ENCODE data around the gene RAB28. TPM values are rescaled to one million over a fixed set of nuclear protein-coding genes. Genes with fewer than 3 reads are reported as not detected.

Gene RAB28
- total and polyA plus RNA-seq, 9 of the 15 experiments (the other 6 are each of a cell fraction or from before 2014, with no cell fraction given): 6.7 to 40.4 (median 23.0) TPM

DNA sequence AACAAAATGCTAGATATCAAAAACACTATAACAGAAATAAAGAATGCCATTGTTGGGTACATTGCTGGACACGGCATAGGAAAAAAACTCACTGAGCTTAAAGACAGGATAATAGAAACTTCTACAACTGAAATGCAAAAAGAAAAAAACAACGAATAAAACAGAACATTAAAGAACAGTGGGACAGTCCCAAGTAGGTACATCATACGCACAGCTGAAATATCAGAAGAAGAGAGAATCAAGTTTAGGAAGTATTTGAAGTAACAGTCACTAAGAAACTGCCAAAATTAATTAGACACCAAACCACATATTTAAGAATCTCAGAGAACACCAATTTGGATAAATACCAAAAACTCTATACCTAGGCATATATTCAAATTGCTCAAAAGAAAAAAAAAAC, 19.2 kb downstream of the RAB28 start:
- WGBS (ENCODE audit: insufficient coverage, low coverage, missing lambda C conversion rate): 91% methylated on average over 3 of the region's 3 CpGs
- POLR2A ChIA-PET: no interaction called here
- in situ Hi-C loops (cut with MboI): no loop called here

DNA sequence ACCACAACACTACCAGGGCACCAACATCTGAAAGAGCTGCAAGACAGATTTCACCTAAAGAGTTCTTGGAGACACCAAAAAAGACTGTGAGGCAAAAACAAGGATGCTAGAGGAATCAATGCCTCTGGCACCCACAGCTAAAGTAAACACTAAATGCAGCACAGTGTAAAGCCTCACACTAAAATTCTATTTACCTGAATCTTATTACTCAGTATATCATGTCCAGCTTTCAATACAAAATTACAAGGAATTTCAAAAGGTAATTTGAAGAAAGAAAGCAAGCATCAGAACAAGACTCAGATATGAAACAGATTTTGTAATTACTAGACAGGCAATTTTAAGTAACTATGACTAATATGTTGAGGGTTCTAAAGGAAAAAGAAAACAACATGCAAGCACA, 19.6 kb downstream of the RAB28 start:
- peaks cover 50% of the 10 kb centered on the region for H3K79me2 ChIP-seq (ENCODE audit: control insufficient read depth, insufficient read depth, low read length)
- in situ Hi-C loops (cut with MboI) (no loop called here), intact Hi-C loops (cut with micrococcal nuclease) (no loop called here)
- BruUV-seq (replicated peaks): no TSS peak
- H3K9me1 ChIP-seq (ENCODE audit: control insufficient read depth, insufficient read depth, low read length): no peaks in the 10 kb centered on the region
- no peaks in the 10 kb centered on the region for H3K4me1 ChIP-seq (replicated peaks in 1 of 2; ENCODE audit: control insufficient read depth in 2 of 2, insufficient read depth in 2 of 2, low read length in 2 of 2)
- H4K20me1 ChIP-seq (replicated peaks; ENCODE audit: control insufficient read depth, insufficient read depth, low read length): no peaks in the 10 kb centered on the region
- peaks cover 9% of the 10 kb centered on the region; the same call in 2 of the 3 replicates for H3K36me3 ChIP-seq (ENCODE audit: control insufficient read depth, insufficient read depth, low read length)
- H3K9ac ChIP-seq (ENCODE audit: insufficient read depth in 1 of 2, low read depth in 2 of 2, low read length in 2 of 2): no peak overlapping the region
- FAIRE-seq (peak; percentile 29), DNase-seq (ENCODE audit: extremely low read depth in 1 of 4, low spot score in 3 of 4) (no peak), ATAC-seq (no peak)
- no peaks in the 10 kb centered on the region for H3K27me3 ChIP-seq (ENCODE audit: control insufficient read depth in 2 of 2, insufficient read depth in 2 of 2, low read length in 2 of 2)
- no peak overlapping the region for H3K4me3 ChIP-seq
- H3K4me2 ChIP-seq (ENCODE audit: insufficient read depth, low read length): no peak overlapping the region
- H3K9me3 ChIP-seq (replicated peaks; ENCODE audit: control insufficient read depth, insufficient read depth, low read depth, low read length): no peaks in the 10 kb centered on the region
- no peak overlapping the region for H3K27ac ChIP-seq (ENCODE audit: extremely low read depth, low read depth, low read length)
- no peak overlapping the region for H2AFZ ChIP-seq (ENCODE audit: low read depth, low read length)
- CTCF ChIA-PET (ENCODE audit: low intra/inter-chr PET ratio): no interaction called here
- POLR2A ChIA-PET: no interaction called here
- TF ChIP-seq, protein P1, sequence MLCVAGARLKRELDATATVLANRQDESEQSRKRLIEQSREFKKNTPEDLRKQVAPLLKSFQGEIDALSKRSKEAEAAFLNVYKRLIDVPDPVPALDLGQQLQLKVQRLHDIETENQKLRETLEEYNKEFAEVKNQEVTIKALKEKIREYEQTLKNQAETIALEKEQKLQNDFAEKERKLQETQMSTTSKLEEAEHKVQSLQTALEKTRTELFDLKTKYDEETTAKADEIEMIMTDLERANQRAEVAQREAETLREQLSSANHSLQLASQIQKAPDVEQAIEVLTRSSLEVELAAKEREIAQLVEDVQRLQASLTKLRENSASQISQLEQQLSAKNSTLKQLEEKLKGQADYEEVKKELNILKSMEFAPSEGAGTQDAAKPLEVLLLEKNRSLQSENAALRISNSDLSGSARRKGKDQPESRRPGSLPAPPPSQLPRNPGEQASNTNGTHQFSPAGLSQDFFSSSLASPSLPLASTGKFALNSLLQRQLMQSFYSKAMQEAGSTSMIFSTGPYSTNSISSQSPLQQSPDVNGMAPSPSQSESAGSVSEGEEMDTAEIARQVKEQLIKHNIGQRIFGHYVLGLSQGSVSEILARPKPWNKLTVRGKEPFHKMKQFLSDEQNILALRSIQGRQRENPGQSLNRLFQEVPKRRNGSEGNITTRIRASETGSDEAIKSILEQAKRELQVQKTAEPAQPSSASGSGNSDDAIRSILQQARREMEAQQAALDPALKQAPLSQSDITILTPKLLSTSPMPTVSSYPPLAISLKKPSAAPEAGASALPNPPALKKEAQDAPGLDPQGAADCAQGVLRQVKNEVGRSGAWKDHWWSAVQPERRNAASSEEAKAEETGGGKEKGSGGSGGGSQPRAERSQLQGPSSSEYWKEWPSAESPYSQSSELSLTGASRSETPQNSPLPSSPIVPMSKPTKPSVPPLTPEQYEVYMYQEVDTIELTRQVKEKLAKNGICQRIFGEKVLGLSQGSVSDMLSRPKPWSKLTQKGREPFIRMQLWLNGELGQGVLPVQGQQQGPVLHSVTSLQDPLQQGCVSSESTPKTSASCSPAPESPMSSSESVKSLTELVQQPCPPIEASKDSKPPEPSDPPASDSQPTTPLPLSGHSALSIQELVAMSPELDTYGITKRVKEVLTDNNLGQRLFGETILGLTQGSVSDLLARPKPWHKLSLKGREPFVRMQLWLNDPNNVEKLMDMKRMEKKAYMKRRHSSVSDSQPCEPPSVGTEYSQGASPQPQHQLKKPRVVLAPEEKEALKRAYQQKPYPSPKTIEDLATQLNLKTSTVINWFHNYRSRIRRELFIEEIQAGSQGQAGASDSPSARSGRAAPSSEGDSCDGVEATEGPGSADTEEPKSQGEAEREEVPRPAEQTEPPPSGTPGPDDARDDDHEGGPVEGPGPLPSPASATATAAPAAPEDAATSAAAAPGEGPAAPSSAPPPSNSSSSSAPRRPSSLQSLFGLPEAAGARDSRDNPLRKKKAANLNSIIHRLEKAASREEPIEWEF (CRISPR knock-in tag; IDR thresholded peaks at IDR 0.05): no peak
- TF ChIP-seq RBFOX2 (IDR thresholded peaks at IDR 0.05; ENCODE audit: low read depth, low read length): no peak
- no peak for TF ChIP-seq RBM14 (IDR thresholded peaks at IDR 0.05; ENCODE audit: borderline replicate concordance, insufficient read depth, low read depth, low read length)
- TF ChIP-seq BACH1 (tag; IDR thresholded peaks at IDR 0.05): no peak
- no peak for TF ChIP-seq POLR2H (tag; IDR thresholded peaks at IDR 0.05; ENCODE audit: low read depth)
- no peak for TF ChIP-seq ZNF79 (CRISPR knock-in tag; IDR thresholded peaks at IDR 0.05; ENCODE audit: low read depth)

More for the DNA sequence above, 19.2 kb downstream of the RAB28 start:
- Histone ChIP-seq H3K36me3 (ENCODE audit: control insufficient read depth, insufficient read depth, low read length) (peaks cover 5% of the 10 kb centered on the region; the same call in 2 of the 3 replicates), H2AFZ (ENCODE audit: low read depth, low read length) (no peak overlapping the region), H4K20me1 (replicated peaks; ENCODE audit: control insufficient read depth, insufficient read depth, low read length) (no peaks in the 10 kb centered on the region), H3K27me3 (ENCODE audit: control insufficient read depth in 2 of 2, insufficient read depth in 2 of 2, low read length in 2 of 2) (no peaks in the 10 kb centered on the region), H3K4me3 (no peak overlapping the region), H3K9ac (ENCODE audit: insufficient read depth in 1 of 2, low read depth in 2 of 2, low read length in 2 of 2) (no peak overlapping the region), H3K4me2 (ENCODE audit: insufficient read depth, low read length) (no peak overlapping the region), H3K27ac (ENCODE audit: extremely low read depth, low read depth, low read length) (no peak overlapping the region), H3K79me2 (ENCODE audit: control insufficient read depth, insufficient read depth, low read length) (peaks cover 50% of the 10 kb centered on the region), H3K9me1 (ENCODE audit: control insufficient read depth, insufficient read depth, low read length) (no peaks in the 10 kb centered on the region), H3K9me3 (replicated peaks; ENCODE audit: control insufficient read depth, insufficient read depth, low read depth, low read length) (no peaks in the 10 kb centered on the region), H3K4me1 (replicated peaks in 1 of 2; ENCODE audit: control insufficient read depth in 2 of 2, insufficient read depth in 2 of 2, low read length in 2 of 2) (no peaks in the 10 kb centered on the region)
- CTCF ChIA-PET (ENCODE audit: low intra/inter-chr PET ratio): no interaction called here
- DNase-seq (ENCODE audit: extremely low read depth in 1 of 4, low spot score in 3 of 4) (no peak), FAIRE-seq (no peak), ATAC-seq (no peak)
- TF ChIP-seq ZNF584 (CRISPR knock-in tag; IDR thresholded peaks at IDR 0.05; ENCODE audit: low read depth) (no peak), SAFB2 (IDR thresholded peaks at IDR 0.05; ENCODE audit: borderline replicate concordance, low read depth, low read length, severe bottlenecking) (no peak), MCM5 (IDR thresholded peaks at IDR 0.05; ENCODE audit: low read depth) (no peak), CXXC5 (CRISPR knock-in tag; IDR thresholded peaks at IDR 0.05) (no peak)
- TF ChIP-seq, protein P2, sequence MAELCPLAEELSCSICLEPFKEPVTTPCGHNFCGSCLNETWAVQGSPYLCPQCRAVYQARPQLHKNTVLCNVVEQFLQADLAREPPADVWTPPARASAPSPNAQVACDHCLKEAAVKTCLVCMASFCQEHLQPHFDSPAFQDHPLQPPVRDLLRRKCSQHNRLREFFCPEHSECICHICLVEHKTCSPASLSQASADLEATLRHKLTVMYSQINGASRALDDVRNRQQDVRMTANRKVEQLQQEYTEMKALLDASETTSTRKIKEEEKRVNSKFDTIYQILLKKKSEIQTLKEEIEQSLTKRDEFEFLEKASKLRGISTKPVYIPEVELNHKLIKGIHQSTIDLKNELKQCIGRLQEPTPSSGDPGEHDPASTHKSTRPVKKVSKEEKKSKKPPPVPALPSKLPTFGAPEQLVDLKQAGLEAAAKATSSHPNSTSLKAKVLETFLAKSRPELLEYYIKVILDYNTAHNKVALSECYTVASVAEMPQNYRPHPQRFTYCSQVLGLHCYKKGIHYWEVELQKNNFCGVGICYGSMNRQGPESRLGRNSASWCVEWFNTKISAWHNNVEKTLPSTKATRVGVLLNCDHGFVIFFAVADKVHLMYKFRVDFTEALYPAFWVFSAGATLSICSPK (IDR thresholded peaks at IDR 0.05; ENCODE audit: borderline replicate concordance): no peak
- intact Hi-C loops (cut with micrococcal nuclease): no loop called here
- BruUV-seq (replicated peaks): no TSS peak
